HepG2 (cell line): Measurements from ENCODE around the gene A2ML1. TPM values are rescaled to one million over a fixed set of nuclear protein-coding genes. Genes with fewer than 3 reads are reported as not detected.

Experiments used
- ATAC-seq: fragments of 200-7000 bp; cut with Tn5 transposase; 3 replicates; pipeline ENCODE4 v1.9.1; 2020; ENCODE audit warnings: mild to moderate bottlenecking, moderate library complexity
- BruUV-seq: library from RNA; stranded (reverse); fragments of 400-500 nt; replicated peaks from 2 replicates; lab custom pipeline; 2021; lab: Mats Ljungman, UMichigan
- CTCF ChIA-PET: fragments of 300-600 bp; formaldehyde crosslinking; extraction: SDS; loops from one replicate; lab custom pipeline; 2021; ENCODE audit warnings: low total read pairs, inconsistent platforms, low intra/inter-chr PET ratio; lab: Yijun Ruan, JAX
- POLR2A ChIA-PET: fragments of 350-600 bp; sonication (Branson Sonifier 250); formaldehyde crosslinking; loops from one replicate; lab custom pipeline; 2020; ENCODE audit warnings: antibody characterized with exemption, inconsistent platforms; lab: Yijun Ruan, JAX
- DNase-seq: peaks from one replicate; pipeline ENCODE4 v3.0.0-alpha.2; 2015; ENCODE audit warnings: low spot score
- FAIRE-seq: peaks from 3 replicates; lab custom pipeline; 2011; peaks lifted over from hg19 to GRCh38; lab: Jason Lieb, UNC
- H2AFZ ChIP-seq: one replicate; pipeline ENCODE4 v1.6.1; 2011; ENCODE audit warnings: low read length, inconsistent platforms
- H3K27ac ChIP-seq: fragments of 300-600 bp; 3 replicates; pipeline ENCODE4 v1.8.0; 2011; ENCODE audit warnings: mixed run types, mild to moderate bottlenecking, mixed read lengths, low read length, inconsistent platforms; ENCODE audit not compliant: insufficient read depth; ENCODE audit errors: extremely low read length
- H3K27me3 ChIP-seq, 2 experiments: fragments of 200-600 bp in 1 of 2; 2 replicates in 1 of 2; 3 replicates in 1 of 2; pipeline versions ENCODE4 v1.6.0 to v1.8.0; 2011; ENCODE audit warnings: low read length in 2 of 2, mild to moderate bottlenecking in 2 of 2, moderate library complexity in 2 of 2, inconsistent platforms in 1 of 2; ENCODE audit not compliant: insufficient read depth in 2 of 2, control insufficient read depth in 1 of 2
- H3K36me3 ChIP-seq, 2 experiments: fragments of 200-600 bp in 1 of 2; replicated peaks in 1 of 2; 2 replicates in 1 of 2; 3 replicates in 1 of 2; pipeline versions ENCODE4 v1.5.1 to v1.8.0; 2011; ENCODE audit warnings: low read length in 2 of 2, inconsistent platforms in 1 of 2; ENCODE audit not compliant: insufficient read depth in 2 of 2, control insufficient read depth in 1 of 2
- H3K4me1 ChIP-seq: 2 replicates; pipeline ENCODE4 v1.5.1; 2012; ENCODE audit warnings: low read length, inconsistent platforms; ENCODE audit not compliant: insufficient read depth
- H3K4me2 ChIP-seq: 2 replicates; pipeline ENCODE4 v1.6.0; 2011; ENCODE audit warnings: low read depth, low read length, inconsistent platforms
- H3K4me3 ChIP-seq, 3 experiments: fragments of 200-600 bp in 1 of 3; sonication (generic), shearing (Covaris generic) in 1 of 3; replicated peaks in 1 of 3; 2 replicates each; pipeline ENCODE4 v1.5.1; 2011 to 2016; ENCODE audit warnings: low read length in 3 of 3, inconsistent platforms in 2 of 3, low read depth in 2 of 3, mild to moderate bottlenecking in 2 of 3, control low read depth in 1 of 3, mixed read lengths in 1 of 3; ENCODE audit not compliant: insufficient read depth in 1 of 3
- H3K79me2 ChIP-seq: one replicate; pipeline ENCODE4 v1.6.1; 2011; ENCODE audit warnings: low read length, inconsistent platforms; ENCODE audit not compliant: insufficient read depth
- H3K9ac ChIP-seq: 2 replicates; pipeline ENCODE4 v1.6.0; 2011; ENCODE audit warnings: mild to moderate bottlenecking, low read depth, low read length, inconsistent platforms; ENCODE audit not compliant: insufficient read depth
- H3K9me3 ChIP-seq: 2 replicates; pipeline ENCODE4 v1.5.1; 2012; ENCODE audit warnings: mild to moderate bottlenecking, low read length
- H4K20me1 ChIP-seq: 2 replicates; pipeline ENCODE4 v1.6.0; 2011; ENCODE audit warnings: inconsistent platforms, mild to moderate bottlenecking, low read length, moderate library complexity; ENCODE audit not compliant: insufficient read depth
- CENPT ChIP-seq: sonication (generic); formaldehyde crosslinking; IDR thresholded peaks from 2 replicates; pipeline ENCODE4 v1.8.0; 2022; ENCODE audit warnings: low read depth, mild to moderate bottlenecking, moderate library complexity, missing genetic modification reagents
- HDAC6 ChIP-seq: fragments of 200-600 bp; sonication (generic); IDR thresholded peaks from 2 replicates; pipeline ENCODE4 v1.7.0; 2017; ENCODE audit warnings: mild to moderate bottlenecking, antibody characterized with exemption, low read length, low read depth
- NR1H2 ChIP-seq: sonication (generic); formaldehyde crosslinking; IDR thresholded peaks from 2 replicates; pipeline ENCODE4 v1.8.1; 2022; ENCODE audit warnings: low read depth, missing genetic modification reagents, borderline replicate concordance
- RAD51 ChIP-seq: fragments of 450-650 bp; IDR thresholded peaks from 2 replicates; pipeline ENCODE4 v1.6.1; 2016; ENCODE audit warnings: borderline replicate concordance
- STAT6 ChIP-seq: sonication (generic); formaldehyde crosslinking; IDR thresholded peaks from 2 replicates; pipeline ENCODE4 v1.4.0; 2020; ENCODE audit warnings: missing genetic modification reagents, mild to moderate bottlenecking, borderline replicate concordance
- ZBTB39 ChIP-seq: sonication (generic); formaldehyde crosslinking; IDR thresholded peaks from 2 replicates; pipeline ENCODE4 v1.5.0; 2020; ENCODE audit warnings: missing genetic modification reagents
- ZNF484 ChIP-seq: sonication (generic); formaldehyde crosslinking; IDR thresholded peaks from 2 replicates; pipeline ENCODE4 v1.5.1; 2020; ENCODE audit warnings: mild to moderate bottlenecking, low read depth, missing genetic modification reagents, borderline replicate concordance
- ZNF770 ChIP-seq: sonication (generic); formaldehyde crosslinking; IDR thresholded peaks from 2 replicates; pipeline ENCODE4 v1.5.0; 2020; ENCODE audit warnings: mild to moderate bottlenecking, missing genetic modification reagents
- WGBS: methylation state at CpG from one replicate; pipeline ENCODE4 v1.1.6; 2017; ENCODE audit warnings: low lambda C conversion rate; 5-methylcytosine and 5-hydroxymethylcytosine counted together
- in situ Hi-C: cut with HindIII; loops from 2 replicates; pipeline ENCODE4 v1.10.0; 2017; ENCODE audit warnings: low pct_unique_long_range_greater_than_20kb; ENCODE audit not compliant: extremely low pct_ligation_motif_present
- intact Hi-C: fragments of 100-400 bp; cut with micrococcal nuclease; formaldehyde crosslinking; loops from one replicate; pipeline ENCODE4 v1.10.0; 2022; ENCODE audit not compliant: unreplicated experiment
- polyA plus RNA-seq, 8 experiments: library from polyadenylated mRNA; depleted of rRNA in 3 of 8; stranded (reverse) in 7 of 8; unstranded in 1 of 8; fragments of >200 nt; fragmentation: Illumina TruSeq in 4 of 8; extraction: Trizol in 4 of 8; gene quantifications; 2 replicates each; pipeline versions ENCODE4 v1.2.1 to v1.2.3, GENCODE V29; 2011 to 2016; ENCODE audit warnings: low read depth in 4 of 8, missing spikeins in 1 of 8, mixed read lengths in 1 of 8; ENCODE audit not compliant: insufficient read depth in 1 of 8
- total RNA-seq, 5 experiments: library from RNA; depleted of rRNA; stranded (reverse); fragments of >200 nt; fragmentation: Illumina TruSeq; extraction: Trizol; gene quantifications; 2 replicates each; pipeline ENCODE4 v1.2.3, GENCODE V29; 2016; ENCODE audit warnings: low read depth in 1 of 5
- TF ChIP-seq, protein P1 (sequence below): IDR thresholded peaks from 2 replicates; pipeline ENCODE4 v1.6.1; 2016
- TF ChIP-seq, protein P2 (sequence below): sonication (generic); formaldehyde crosslinking; IDR thresholded peaks from 2 replicates; pipeline ENCODE4 v1.4.0; 2020; ENCODE audit warnings: missing genetic modification reagents
- TF ChIP-seq, protein P3 (sequence below): sonication (generic); formaldehyde crosslinking; IDR thresholded peaks from 2 replicates; pipeline ENCODE4 v1.4.0; 2020; ENCODE audit warnings: mild to moderate bottlenecking, missing genetic modification reagents

Gene A2ML1
- total and polyA plus RNA-seq, 2 of the 13 experiments (the other 11 are each of a cell fraction or from before 2014, with no cell fraction given) = not detected

DNA sequence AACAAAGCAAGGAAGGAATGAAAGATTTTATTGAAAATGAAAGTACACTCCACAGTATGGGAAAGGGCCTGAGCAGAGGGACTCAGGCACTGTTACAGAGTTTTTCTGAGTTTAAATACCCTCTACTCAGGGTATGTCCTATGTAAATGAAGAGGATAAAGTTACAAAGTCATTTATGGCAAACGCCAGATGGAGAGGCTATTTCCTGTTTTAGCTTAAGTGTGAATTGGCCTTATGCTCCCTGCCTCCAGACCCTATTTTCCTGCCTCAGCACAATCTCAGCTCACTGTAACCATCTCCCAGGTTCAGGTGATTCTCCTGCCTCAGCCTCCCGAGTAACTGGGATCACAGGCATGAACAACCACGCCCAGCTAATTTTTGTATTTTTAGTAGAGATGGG is 85.1 kb downstream of the A2ML1 start (continued):
- TF ChIP-seq ZBTB39 (CRISPR knock-in tag) = no peak
- TF ChIP-seq, all 625 proteins: peak for 0

DNA sequence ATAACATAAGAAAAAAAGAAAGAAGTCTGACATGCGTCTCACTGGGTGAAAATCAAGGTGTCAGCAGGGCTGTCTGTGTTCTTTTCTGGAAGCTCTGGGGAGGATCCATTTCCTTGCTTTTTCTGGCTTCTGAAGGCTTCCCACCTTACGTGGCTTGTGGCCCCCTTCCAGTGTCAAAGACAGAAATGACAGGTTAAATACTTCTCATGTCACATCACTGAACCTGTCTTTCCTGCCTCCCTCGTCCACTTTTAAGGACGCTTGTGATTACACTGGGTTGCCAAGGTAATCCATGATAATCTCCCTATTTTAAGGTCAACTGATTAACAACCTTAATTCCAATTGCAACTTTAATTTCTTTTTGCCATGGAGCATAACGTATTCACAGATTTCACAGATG is 87.3 kb downstream of the A2ML1 start:
- Histone ChIP-seq H3K9me3 (no peaks in the 10 kb centered on the region), H3K27me3 (peaks cover 2 to 10% of the 10 kb centered on the region in 2 experiments; a peak in 4 of 5 replicates), H2AFZ (no peak overlapping the region), H3K4me3 (no peak overlapping the region), H3K27ac (no peak overlapping the region), H3K4me2 (no peak overlapping the region), H3K36me3 (no peaks in the 10 kb centered on the region), H3K4me1 (peaks cover 11% of the 10 kb centered on the region), H3K79me2 (no peaks in the 10 kb centered on the region), H4K20me1 (no peaks in the 10 kb centered on the region), H3K9ac (no peak overlapping the region)
- DNase-seq = no peak
- no peak for FAIRE-seq
- BruUV-seq = no TSS peak
- intact Hi-C loops (loop anchor here (5.0 kb wide), 2 partner anchors 38 to 128 kb away; partner anchors contain the start of gene M6PR), in situ Hi-C loops (no loop called here)
- WGBS = 30% methylated on average over 5 of the region's 5 CpGs
- CTCF ChIA-PET = no interaction called here
- ATAC-seq = no peak
- POLR2A ChIA-PET = no interaction called here
- TF ChIP-seq, protein P1, sequence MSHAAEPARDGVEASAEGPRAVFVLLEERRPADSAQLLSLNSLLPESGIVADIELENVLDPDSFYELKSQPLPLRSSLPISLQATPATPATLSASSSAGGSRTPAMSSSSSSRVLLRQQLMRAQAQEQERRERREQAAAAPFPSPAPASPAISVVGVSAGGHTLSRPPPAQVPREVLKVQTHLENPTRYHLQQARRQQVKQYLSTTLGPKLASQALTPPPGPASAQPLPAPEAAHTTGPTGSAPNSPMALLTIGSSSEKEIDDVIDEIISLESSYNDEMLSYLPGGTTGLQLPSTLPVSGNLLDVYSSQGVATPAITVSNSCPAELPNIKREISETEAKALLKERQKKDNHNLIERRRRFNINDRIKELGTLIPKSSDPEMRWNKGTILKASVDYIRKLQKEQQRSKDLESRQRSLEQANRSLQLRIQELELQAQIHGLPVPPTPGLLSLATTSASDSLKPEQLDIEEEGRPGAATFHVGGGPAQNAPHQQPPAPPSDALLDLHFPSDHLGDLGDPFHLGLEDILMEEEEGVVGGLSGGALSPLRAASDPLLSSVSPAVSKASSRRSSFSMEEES (CRISPR knock-in tag) = no peak
- TF ChIP-seq RAD51 = no peak
- TF ChIP-seq NR1H2 (CRISPR knock-in tag) = no peak
- TF ChIP-seq, protein P2, sequence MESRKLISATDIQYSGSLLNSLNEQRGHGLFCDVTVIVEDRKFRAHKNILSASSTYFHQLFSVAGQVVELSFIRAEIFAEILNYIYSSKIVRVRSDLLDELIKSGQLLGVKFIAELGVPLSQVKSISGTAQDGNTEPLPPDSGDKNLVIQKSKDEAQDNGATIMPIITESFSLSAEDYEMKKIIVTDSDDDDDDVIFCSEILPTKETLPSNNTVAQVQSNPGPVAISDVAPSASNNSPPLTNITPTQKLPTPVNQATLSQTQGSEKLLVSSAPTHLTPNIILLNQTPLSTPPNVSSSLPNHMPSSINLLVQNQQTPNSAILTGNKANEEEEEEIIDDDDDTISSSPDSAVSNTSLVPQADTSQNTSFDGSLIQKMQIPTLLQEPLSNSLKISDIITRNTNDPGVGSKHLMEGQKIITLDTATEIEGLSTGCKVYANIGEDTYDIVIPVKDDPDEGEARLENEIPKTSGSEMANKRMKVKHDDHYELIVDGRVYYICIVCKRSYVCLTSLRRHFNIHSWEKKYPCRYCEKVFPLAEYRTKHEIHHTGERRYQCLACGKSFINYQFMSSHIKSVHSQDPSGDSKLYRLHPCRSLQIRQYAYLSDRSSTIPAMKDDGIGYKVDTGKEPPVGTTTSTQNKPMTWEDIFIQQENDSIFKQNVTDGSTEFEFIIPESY (CRISPR knock-in tag) = no peak
- TF ChIP-seq, protein P3, sequence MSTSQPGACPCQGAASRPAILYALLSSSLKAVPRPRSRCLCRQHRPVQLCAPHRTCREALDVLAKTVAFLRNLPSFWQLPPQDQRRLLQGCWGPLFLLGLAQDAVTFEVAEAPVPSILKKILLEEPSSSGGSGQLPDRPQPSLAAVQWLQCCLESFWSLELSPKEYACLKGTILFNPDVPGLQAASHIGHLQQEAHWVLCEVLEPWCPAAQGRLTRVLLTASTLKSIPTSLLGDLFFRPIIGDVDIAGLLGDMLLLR (CRISPR knock-in tag) = no peak
- TF ChIP-seq ZNF770 (CRISPR knock-in tag) = no peak
- no peak for TF ChIP-seq ZNF484 (CRISPR knock-in tag)
- no peak for TF ChIP-seq CENPT (CRISPR knock-in tag)
- TF ChIP-seq STAT6 (CRISPR knock-in tag) = no peak
- no peak for TF ChIP-seq HDAC6
